ENCODE data around the gene PSMA5.
A peak's percentile ranks its signal among the peaks of the same experiment; 100 is the strongest.
"Not testable (repeated sequence)": the region's sequence is repeated elsewhere in the genome, so short reads cannot be mapped to it uniquely, and the experiment has no call there.

PSMA5 gene

DNA sequence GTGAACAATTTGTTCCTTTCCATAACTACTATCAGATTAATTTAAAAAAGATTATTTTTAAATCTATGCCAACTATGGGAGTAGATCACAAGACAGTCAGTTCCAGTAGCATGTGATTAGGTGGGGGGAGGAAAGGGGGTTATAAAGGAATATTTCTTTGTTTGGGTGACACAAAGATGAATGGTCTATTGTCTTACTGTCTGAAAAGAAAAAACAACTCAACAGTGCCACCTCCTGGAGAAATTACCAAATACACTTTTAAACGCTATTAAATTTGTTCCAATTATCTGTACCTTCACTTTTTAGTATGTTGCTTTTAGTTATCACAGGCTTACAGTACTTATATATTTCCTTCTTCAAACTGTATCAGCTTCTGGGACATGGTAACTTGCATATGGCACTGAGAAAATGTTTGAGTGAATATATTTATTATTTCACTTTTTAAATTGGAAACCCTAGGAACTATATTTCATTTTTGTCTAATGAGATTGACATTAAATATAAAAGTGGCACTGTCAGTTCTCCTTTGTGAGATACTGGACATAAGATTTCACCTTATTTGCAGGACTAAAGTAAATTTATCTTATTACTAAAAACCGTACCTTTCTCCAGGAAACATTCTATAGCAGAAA, 26.8 kb downstream of the PSMA5 start:
- Mint-ChIP-seq H3K27me3 (peaks cover 28% of the 10 kb centered on the region), H3K4me3 (no peak overlapping the region), H3K36me3 (ENCODE audit: low read depth) (peaks cover 17% of the 10 kb centered on the region), H3K9me3 (no peaks in the 10 kb centered on the region), H3K4me1 (ENCODE audit: low read depth) (peaks cover 14% of the 10 kb centered on the region), H3K27ac (no peak overlapping the region)

DNA sequence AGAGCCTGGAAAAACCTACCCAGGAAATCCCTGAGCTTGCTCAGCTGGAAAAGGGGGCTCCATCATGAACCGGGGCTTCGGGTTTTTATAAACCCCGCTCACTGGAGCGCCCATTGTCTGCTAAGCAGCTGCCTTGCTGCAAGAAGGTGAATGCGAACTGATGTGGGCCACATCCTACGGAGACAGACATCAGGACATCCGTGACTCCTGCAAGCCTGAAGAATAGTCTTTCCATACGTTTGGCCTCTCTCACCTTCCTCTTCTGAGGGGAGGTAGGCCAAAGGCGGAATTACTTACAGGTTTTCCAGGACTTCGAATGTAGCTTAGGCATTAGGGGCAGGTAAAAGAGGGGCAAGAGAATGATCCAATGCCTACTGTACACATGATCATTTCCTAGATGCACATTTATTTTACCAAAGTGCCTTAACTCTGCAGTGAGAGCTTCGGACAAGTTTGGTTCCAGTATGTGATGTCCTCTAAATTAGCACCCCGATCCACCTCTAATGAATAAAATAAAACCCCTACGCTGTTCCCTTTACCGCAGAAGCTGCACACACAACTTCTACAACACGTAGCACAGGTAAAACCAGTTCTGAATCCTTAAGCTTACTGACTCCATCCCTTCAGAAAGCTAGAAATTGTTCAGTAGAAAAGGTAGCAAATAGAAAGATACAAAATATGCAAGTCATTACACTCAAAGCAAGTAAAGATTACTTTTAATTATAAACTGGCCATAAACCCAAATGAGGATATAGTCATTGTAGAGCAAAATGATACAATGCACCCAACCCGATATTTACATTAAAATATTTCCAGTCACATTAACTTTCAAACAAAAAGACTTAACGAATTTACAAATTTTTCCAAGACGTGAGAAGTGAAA, 27.7 kb downstream of the PSMA5 start:
- H3K4me3 Mint-ChIP-seq: peak overlapping the region; percentile 75
- no peaks in the 10 kb centered on the region for H3K9me3 Mint-ChIP-seq
- H3K4me1 Mint-ChIP-seq (ENCODE audit: low read depth): peaks cover 14% of the 10 kb centered on the region
- H3K27me3 Mint-ChIP-seq: peaks cover 35% of the 10 kb centered on the region
- H3K36me3 Mint-ChIP-seq (ENCODE audit: low read depth): peaks cover 11% of the 10 kb centered on the region
- H3K27ac Mint-ChIP-seq: no peak overlapping the region

DNA sequence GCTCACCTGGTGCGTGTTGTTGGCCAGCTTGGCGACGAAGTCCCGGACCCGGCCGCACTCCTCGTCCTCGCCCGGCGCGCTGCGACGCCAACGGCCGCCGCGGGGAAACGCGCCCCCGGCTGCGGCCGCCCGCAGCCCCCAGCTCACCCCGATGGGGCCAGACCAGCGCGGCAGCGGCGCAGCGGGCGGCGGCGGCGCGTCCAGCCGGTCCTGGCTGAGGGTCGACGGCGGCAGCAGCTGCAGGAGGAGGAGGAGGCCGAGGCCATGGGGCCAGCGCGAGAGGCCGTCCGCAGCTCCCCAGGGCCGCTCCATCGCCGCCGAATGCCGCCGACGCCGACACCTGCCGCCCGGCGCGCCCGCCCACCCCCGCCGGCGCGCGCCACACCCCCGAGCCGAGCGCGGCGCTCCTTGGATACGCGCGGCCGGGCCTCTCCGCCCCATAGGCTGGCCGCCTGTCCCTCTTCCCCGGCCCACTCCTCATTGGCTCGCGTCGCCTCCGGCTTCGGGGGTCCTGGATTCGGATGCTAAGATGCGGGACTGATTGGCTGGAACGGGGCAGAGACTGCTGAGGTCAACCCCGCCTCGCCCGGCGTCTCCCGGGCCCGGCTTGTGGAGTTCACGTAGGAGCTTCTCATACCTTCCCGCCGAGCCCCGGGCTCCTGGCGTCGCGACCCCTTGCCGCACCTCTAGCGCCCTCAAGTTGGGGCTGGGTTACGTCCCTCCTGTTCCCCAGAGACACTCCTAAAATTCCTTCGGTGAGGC, 28.5 kb downstream of the PSMA5 start, which contains the start of gene SORT1:
TSS of gene SORT1 (minus strand) at position 338 of the 762 bp plus-strand sequence. CDS start at position 312, 26 bp downstream.
- H3K4me3 Mint-ChIP-seq: peak within 1 kb of the TSS; percentile 79
- no peaks in the 10 kb centered on the region for H3K9me3 Mint-ChIP-seq
- peaks cover 14% of the 10 kb centered on the region for H3K4me1 Mint-ChIP-seq (ENCODE audit: low read depth)
- H3K27me3 Mint-ChIP-seq: peaks cover 42% of the 10 kb centered on the region
- peaks cover 10% of the 10 kb centered on the region for H3K36me3 Mint-ChIP-seq (ENCODE audit: low read depth)
- H3K27ac Mint-ChIP-seq: no peak within 1 kb of the TSS

DNA sequence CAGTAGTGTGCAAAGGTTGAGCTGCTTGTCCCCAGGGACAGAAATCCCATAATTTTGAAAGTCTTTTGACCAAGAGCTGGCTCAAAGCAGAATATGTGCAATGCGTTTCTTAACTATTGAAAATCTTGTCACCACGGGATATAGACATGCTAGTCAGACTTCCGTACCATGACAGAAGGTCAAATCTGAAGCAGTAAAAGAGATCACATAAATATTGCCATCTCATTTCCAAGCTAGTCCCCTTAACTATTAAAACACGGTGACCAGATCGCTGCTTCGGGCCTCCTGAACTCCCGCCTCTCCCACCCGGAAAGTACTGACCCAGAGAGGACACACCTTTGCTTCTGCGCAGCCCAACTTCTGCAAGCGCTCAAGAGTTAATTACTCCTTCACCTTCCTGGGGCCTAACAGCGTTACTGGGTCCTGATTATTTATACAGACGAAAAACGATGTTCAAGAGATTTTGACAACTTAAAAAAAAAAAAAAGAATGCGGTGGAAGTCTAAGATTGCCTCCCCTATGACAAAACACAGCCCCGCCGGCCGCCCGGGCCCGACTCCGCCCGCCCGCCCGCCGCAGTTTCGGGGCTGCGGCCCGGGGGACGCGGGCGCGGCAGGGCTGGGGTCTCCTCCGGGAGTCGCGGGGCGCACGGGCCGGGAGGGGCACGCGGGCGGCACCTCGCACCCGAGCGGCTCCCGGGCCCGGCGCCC, 29.2 kb downstream of the PSMA5 start:
- Mint-ChIP-seq H3K9me3 (no peaks in the 10 kb centered on the region), H3K4me3 (peak overlapping the region; percentile 79), H3K27me3 (peaks cover 45% of the 10 kb centered on the region), H3K36me3 (ENCODE audit: low read depth) (peaks cover 9% of the 10 kb centered on the region), H3K4me1 (ENCODE audit: low read depth) (peaks cover 15% of the 10 kb centered on the region), H3K27ac (no peak overlapping the region)

DNA sequence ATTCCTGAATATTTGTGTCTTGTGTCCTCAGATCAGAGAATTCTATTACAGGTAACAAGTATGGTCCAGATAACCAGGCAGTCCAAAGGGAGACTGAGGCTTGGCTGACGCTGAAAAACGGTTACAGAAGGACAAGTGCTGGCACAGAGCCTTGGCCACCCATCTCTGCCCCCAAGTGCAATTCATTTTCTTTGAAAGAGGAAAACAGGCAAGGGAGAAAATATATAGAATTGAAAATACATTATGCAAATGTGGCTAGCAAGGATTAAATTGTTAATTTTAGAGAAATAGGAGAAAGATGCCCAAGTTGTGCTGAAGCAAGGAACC, 29.8 kb downstream of the PSMA5 start:
- H3K36me3 Mint-ChIP-seq (ENCODE audit: low read depth): peaks cover 6% of the 10 kb centered on the region
- H3K27me3 Mint-ChIP-seq: peaks cover 45% of the 10 kb centered on the region
- H3K27ac Mint-ChIP-seq: no peak overlapping the region
- H3K4me3 Mint-ChIP-seq: peak overlapping the region; percentile 79
- no peaks in the 10 kb centered on the region for H3K9me3 Mint-ChIP-seq
- H3K4me1 Mint-ChIP-seq (ENCODE audit: low read depth): peaks cover 21% of the 10 kb centered on the region

DNA sequence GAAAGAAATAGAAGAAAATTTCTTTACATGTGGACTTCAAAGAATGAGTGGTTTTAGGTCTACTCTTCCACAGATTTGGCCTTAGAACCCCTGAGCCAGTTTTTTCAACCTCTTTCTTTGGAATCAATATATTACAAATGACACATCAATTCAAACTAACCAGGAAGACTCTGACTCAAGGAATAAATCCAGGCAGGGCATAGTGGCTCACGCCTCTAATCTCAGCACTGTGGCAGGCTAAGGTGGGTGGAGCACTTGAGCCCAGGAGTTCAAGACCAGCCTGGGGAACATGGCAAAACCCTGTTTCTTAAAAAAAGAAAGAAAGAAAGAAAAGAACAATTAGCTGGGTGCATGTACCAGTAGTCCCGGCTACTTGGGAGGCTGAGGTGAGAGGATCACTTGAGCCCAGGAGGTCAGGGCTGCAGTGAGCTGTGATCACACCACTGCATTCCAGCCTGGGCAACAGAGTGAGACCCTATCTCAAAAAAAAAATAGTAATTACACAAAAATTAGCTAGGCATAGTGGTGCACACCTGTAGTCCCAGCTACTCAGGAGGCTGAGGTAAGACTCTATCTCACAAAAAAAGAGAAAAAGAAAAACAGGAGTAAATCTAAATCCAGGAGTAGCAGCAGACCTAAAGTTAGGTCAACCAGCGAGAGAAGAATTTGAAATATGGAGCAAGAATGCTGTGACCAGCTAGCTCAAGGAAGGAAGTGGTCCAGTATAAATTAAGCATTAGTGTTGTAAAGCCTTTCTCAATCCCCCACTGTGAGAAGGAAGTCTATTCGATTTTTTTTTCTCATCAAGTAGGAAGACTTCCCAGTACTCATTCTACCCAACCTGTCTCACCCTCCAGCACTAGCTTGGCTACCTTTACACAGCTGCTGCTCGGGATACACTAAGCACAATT, 30.4 kb downstream of the PSMA5 start:
- Mint-ChIP-seq H3K27ac (no peak overlapping the region), H3K4me1 (ENCODE audit: low read depth) (peaks cover 24% of the 10 kb centered on the region), H3K36me3 (ENCODE audit: low read depth) (peaks cover under 1% of the 10 kb centered on the region), H3K4me3 (no peak overlapping the region), H3K27me3 (peaks cover 45% of the 10 kb centered on the region), H3K9me3 (no peaks in the 10 kb centered on the region)

DNA sequence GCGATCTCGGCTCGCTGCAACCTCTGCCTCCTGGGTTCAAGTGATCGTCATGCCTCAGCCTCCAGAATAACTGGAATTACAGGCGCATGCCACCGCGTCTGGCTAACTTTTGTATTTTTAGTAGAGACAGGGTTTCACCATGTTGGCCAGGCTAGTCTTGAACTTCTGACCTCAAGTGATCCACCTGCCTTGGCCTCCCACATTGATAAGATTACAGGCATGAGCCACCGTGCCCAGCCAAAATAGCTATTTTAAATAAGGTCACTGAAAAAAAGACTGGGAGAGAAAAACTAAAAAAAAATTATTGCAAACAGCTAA, 31.0 kb downstream of the PSMA5 start:
- peaks cover 45% of the 10 kb centered on the region for H3K27me3 Mint-ChIP-seq
- H3K36me3 Mint-ChIP-seq (ENCODE audit: low read depth); H3K4me3 Mint-ChIP-seq: not testable (repeated sequence)

DNA sequence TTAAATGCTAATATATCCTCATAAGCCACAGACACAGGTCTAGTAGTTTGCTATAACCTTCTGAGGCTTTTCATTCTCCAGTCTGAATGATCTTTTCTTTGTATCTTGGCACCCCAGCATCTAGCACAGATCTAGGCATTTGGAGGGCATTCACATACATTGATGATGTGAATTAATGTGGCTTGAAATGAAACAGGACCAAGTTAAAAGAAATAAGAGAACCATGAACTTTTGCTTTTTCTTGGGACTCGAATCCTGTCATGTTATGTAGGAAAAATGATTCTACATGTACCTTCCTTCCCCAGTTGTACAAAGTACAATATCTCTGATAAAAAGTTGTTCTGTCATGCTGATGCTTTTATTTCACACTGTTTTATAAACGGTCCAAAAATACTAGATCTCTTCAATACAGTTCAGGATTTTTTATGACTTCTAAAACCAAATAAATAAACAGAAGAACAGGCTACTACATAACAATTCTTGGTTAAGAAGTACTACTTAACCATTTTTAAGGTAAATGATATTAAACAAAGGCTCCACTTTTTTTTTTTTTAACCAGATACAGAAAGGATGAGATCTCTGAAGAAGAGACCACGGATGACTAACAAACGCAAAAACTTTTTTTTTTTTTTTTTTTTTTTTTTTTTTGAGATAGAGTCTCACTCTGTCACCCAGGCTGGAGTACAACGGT, 31.5 kb downstream of the PSMA5 start:
- H3K27ac Mint-ChIP-seq: no peak overlapping the region
- peaks cover 50% of the 10 kb centered on the region for H3K27me3 Mint-ChIP-seq
- H3K36me3 Mint-ChIP-seq (ENCODE audit: low read depth): no peaks in the 10 kb centered on the region
- H3K9me3 Mint-ChIP-seq: no peaks in the 10 kb centered on the region
- peaks cover 28% of the 10 kb centered on the region for H3K4me1 Mint-ChIP-seq (ENCODE audit: low read depth)
- no peak overlapping the region for H3K4me3 Mint-ChIP-seq

More for the DNA sequence above, 31.0 kb downstream of the PSMA5 start:
- H3K27ac Mint-ChIP-seq, H3K9me3 Mint-ChIP-seq: not testable (repeated sequence)
- peaks cover 24% of the 10 kb centered on the region for H3K4me1 Mint-ChIP-seq (ENCODE audit: low read depth)

DNA sequence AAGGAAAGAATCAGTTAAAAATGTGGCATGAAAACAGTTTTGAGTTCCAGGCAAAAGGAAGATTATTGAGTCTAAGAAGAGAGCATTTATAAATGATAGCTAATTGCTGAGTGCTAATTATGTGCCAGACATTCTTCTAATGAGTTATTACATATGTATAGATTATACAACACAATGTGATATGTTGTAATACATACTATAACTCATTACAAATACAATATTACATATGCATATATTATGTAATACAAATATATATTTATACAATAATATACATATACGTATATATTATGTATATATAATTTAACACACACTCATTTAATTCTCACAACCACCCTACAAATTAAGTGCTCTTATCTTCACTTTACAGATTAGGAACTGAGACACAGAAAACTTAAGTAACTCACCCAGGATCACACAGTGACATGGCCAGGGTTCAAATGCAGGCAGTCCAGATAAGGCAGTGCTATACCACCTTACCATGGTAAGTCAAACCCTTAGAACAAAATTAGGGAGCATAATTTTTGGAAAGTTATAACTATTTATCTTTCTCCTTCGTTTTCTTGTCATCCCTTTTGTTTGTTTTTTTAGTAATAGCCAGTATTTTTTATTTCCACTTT, 32.5 kb downstream of the PSMA5 start:
- H3K36me3 Mint-ChIP-seq (ENCODE audit: low read depth): no peaks in the 10 kb centered on the region
- no peak overlapping the region for H3K4me3 Mint-ChIP-seq

DNA sequence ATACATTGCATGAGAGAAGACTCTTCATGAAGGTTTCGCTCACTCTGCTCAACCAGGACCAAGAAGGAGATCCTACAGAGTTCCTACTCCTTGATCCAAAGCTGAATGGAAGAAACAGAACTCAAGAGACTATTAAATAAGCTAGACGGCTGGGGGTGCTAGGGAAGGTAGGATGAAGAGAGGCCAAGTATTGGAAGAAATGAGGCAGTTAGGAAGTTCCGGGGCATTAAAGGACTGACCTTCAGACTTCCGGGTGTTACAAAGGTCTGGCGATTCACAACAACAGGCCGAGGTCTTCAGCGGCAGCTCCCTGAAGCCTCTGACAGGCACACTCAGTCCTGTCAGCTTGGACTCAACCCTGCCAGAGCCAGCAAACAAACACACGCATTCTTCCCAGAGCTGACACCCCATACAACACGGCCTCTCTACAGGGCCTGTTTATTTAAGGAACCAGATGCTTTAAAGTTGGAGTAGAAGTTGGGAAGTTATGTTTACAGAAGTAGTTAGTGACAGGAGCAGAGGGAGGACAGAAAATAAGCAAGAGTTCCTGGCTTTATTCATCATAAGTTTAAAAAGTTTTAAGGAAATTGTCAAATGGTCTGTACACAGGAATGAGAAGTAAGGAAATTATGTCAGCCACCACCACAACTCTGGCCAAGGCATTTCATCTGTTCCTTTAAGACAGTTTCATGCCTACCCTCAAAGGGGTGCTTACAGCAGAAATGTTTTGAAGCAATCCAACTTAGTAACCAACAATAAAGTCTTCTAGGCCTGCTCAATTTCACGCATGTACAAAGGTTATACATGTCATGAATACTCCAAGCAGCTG, 33.2 kb downstream of the PSMA5 start:
- Mint-ChIP-seq H3K9me3 (no peaks in the 10 kb centered on the region), H3K4me3 (no peak overlapping the region), H3K27ac (no peak overlapping the region), H3K4me1 (ENCODE audit: low read depth) (peaks cover 28% of the 10 kb centered on the region), H3K27me3 (peaks cover 60% of the 10 kb centered on the region), H3K36me3 (ENCODE audit: low read depth) (no peaks in the 10 kb centered on the region)

More for the DNA sequence above, 32.5 kb downstream of the PSMA5 start:
- Mint-ChIP-seq H3K9me3 (no peaks in the 10 kb centered on the region), H3K27ac (no peak overlapping the region), H3K4me1 (ENCODE audit: low read depth) (peaks cover 32% of the 10 kb centered on the region), H3K27me3 (peaks cover 59% of the 10 kb centered on the region)

DNA sequence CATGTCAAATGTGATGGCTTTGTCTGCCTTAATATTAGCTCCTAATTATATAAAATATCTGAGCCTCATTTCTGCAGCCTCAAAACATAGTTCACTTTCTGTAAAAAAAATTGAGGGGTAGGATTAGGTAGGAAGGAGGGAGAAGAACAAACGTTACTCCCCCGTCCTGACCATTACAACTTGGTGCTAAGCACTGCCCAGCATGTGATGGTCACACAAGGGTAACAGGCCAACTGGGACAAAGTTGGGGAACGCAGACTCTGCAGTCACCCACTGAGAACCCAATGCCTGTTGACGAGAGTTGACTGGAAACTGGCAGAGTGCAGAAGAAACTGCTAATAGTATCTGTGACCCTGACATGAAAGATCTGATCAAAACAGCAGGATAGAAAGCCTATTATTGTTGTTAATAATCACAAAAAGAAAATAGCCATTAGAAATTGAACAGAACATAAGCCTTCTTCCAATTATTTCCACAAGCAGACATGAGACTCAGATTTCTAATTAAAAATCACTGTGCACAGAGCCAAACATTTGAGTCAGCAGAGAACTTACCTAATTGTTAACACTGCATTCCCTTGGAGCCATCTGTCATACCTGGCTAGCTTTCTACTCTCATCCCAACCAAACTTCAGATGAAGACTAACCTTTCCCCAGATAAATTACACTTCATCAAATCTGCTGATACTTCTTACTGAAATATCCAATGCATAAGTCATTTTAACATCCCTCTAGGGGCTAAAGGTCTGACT, 34.0 kb downstream of the PSMA5 start:
- H3K9me3 Mint-ChIP-seq: no peaks in the 10 kb centered on the region
- H3K27me3 Mint-ChIP-seq: peaks cover 60% of the 10 kb centered on the region
- no peak overlapping the region for H3K4me3 Mint-ChIP-seq
- no peak overlapping the region for H3K27ac Mint-ChIP-seq
- H3K4me1 Mint-ChIP-seq (ENCODE audit: low read depth): peaks cover 27% of the 10 kb centered on the region
- H3K36me3 Mint-ChIP-seq (ENCODE audit: low read depth): no peaks in the 10 kb centered on the region

DNA sequence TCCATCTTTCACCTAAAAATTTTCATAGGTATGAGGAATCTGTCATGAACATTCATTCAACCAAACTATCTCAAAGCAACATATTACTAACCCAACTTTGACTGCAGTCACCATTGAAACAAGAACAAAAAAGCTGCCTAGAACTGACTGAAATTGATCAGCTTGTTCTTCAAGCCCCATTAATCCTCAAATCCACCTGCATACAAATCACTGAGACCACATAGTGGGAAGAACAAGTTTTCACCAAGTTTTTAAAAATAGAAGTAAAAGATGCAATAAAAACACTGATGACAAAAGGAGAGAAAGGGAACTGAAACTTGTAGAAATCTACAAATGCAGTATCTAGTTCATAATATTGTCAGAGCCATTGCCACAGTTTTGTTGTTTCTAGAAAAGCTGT, 34.6 kb downstream of the PSMA5 start:
- Mint-ChIP-seq H3K4me1 (ENCODE audit: low read depth) (peaks cover 21% of the 10 kb centered on the region), H3K4me3 (no peak overlapping the region), H3K36me3 (ENCODE audit: low read depth) (no peaks in the 10 kb centered on the region), H3K27ac (no peak overlapping the region), H3K9me3 (no peaks in the 10 kb centered on the region), H3K27me3 (peaks cover 54% of the 10 kb centered on the region)
